ENCODE results near the gene SUMF1. TPM values are rescaled to one million over a fixed set of nuclear protein-coding genes. Genes with fewer than 3 reads are reported as not detected.

The SUMF1 gene
- total and polyA plus RNA-seq, 12 donors = 8.0 to 109 (median 39.0) TPM

DNA sequence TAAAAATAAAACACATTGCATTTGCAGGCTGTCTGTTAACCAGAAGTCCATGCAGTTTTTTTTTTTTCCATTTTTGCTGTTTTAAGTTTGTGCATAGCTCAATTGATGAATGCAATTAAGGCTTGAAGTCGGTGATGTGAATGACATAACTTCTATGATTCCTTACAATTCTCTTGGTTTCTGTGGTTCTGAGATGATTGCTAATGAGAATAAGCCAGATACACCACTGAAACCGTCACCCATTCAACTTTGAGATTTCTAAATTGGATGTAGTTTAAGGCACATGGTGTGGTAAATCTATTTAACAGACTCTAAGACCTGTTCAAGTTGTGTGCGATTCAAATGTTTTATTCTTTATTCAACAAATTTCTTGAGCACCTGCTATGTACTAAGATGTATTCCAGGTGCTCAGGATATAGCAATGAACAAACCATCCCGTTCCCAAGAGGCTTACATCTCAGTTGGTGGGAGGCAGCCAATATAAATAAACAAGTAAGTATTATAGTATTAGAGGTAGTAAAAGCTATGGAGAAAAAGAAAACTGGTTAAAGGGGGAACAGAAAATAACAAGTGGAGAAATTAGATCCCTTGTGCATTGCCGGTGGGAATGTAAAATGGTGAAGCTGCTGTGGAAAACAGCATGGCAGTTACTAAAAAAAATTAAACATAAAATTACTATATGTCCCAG lies 30.1 kb upstream of the SUMF1 start:
- intact Hi-C loops (cut with DNase I) = loop anchor here (10.0 kb wide), 2 partner anchors 78 to 138 kb away; no protein-coding TSS in a partner anchor
- no peaks in the 10 kb centered on the region for H3K9me3 ChIP-seq (replicated peaks in 1 of 3)

DNA sequence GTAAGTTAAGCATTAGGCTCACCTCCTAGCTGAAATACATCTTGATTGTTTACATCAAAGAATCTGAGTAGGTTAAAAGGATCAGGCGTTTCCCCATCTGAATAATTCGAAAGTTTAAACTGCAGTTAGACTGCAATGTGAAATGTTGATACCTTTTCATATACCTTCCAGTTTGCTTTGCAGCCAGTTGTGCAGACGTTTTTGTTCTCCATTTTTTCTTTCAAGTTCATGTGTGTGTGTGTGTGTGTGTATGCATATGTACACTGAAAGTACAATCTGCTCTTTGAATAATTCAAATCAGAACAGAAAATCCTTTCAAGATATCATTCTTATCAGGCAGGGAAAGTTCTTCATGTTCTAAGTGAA lies 29.0 kb upstream of the SUMF1 start:
- H3K4me1 ChIP-seq (replicated peaks in 1 of 2) = peaks cover 8 to 40% of the 10 kb centered on the region in 2 donors
- H3K27me3 ChIP-seq = no peaks in the 10 kb centered on the region
- intact Hi-C loops (cut with DNase I) = loop anchor here (10.0 kb wide), 2 partner anchors 79 to 139 kb away; no protein-coding TSS in a partner anchor
- peak overlapping the region in 1 of 5 donors; percentile 53 for H3K27ac ChIP-seq
- TF ChIP-seq, protein P1, sequence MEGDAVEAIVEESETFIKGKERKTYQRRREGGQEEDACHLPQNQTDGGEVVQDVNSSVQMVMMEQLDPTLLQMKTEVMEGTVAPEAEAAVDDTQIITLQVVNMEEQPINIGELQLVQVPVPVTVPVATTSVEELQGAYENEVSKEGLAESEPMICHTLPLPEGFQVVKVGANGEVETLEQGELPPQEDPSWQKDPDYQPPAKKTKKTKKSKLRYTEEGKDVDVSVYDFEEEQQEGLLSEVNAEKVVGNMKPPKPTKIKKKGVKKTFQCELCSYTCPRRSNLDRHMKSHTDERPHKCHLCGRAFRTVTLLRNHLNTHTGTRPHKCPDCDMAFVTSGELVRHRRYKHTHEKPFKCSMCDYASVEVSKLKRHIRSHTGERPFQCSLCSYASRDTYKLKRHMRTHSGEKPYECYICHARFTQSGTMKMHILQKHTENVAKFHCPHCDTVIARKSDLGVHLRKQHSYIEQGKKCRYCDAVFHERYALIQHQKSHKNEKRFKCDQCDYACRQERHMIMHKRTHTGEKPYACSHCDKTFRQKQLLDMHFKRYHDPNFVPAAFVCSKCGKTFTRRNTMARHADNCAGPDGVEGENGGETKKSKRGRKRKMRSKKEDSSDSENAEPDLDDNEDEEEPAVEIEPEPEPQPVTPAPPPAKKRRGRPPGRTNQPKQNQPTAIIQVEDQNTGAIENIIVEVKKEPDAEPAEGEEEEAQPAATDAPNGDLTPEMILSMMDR (IDR thresholded peaks at IDR 0.05) = no peak
- TF ChIP-seq POLR2A (IDR thresholded peaks at IDR 0.05) = no peak
- no peaks in the 10 kb centered on the region for H3K36me3 ChIP-seq (replicated peaks in 1 of 2)
- DNase-seq = no peak
- 57 to 69% (median 61%) methylated on average over 3 of the region's 3 CpGs for WGBS, 4 donors
- no peak overlapping the region for H3K4me3 ChIP-seq
- no peaks in the 10 kb centered on the region for H3K9me3 ChIP-seq (replicated peaks in 1 of 3)

More for the DNA sequence above, 30.1 kb upstream of the SUMF1 start:
- no peak for DNase-seq
- peaks cover 8 to 32% of the 10 kb centered on the region in 2 donors for H3K4me1 ChIP-seq (replicated peaks in 1 of 2)
- no peaks in the 10 kb centered on the region for H3K27me3 ChIP-seq
- H3K36me3 ChIP-seq (replicated peaks in 1 of 2) = no peaks in the 10 kb centered on the region
- H3K27ac ChIP-seq = no peak overlapping the region
- no peak overlapping the region for H3K4me3 ChIP-seq
- WGBS, 4 donors = 73 to 84% (median 75%) methylated on average over 5 of the region's 5 CpGs
- TF ChIP-seq POLR2A (IDR thresholded peaks at IDR 0.05) = no peak
- TF ChIP-seq, protein P1 (IDR thresholded peaks at IDR 0.05) = no peak

DNA sequence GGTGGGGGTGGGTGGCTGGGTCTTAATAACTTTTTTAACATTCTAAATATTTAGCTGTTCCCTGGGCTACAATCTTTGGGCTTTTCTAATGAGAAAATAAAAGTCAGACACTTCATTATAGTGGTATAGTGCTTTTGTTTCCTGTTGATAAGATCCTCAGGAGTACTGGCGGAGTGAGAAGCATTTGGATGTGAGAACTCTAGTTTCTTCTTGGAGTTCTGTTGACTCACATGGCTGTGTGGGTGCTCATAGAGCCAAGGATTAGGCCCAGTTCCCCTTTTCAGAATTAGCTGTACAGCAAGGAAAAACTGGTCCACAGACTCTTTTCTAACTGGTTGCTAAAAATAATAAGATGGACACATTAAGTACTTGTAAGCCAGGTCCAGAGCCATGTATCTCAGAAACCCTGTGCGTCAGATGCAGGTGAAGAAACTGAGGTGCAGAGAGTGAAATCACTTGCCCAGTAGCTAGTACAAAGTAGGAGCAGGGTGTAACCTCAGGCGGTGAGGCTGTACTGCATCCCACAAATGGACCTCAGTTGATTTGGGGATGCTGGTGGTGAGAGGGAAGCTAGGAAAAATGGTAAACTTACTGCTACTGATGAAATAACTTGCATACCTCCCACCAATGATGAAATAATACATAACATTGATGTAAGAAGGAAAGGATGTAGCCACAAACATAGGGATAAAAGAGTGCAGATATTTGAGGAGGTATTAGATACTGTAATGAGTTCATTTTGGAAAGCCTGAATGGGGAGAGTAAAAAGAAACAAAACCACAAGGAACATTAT lies 28.4 kb upstream of the SUMF1 start:
- peaks cover 8 to 41% of the 10 kb centered on the region in 2 donors for H3K4me1 ChIP-seq (replicated peaks in 1 of 2)

DNA sequence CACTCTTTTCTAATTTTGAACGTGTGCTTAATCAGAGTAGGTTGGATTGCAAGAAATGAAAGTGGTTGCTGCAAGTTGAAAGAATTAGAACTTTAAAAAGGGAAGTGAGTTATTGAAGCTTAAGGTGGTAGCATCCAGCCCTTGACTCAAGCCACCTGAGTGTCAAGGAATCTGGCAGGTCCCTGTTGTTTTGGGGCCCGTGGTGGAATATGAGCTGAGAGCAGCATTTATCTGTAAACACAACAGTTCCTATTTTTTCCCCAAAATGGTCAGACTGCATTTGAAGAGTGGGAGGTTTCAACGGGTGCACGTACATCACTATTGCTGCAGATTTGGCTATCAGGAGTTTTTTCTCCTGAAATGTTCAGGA lies 27.8 kb upstream of the SUMF1 start:
- 16 to 34% (median 26%) methylated on average over 4 of the region's 4 CpGs for WGBS, 4 donors
- Histone ChIP-seq H3K36me3 (replicated peaks in 1 of 2) (no peaks in the 10 kb centered on the region), H3K4me3 (peak overlapping the region in 2 of 4 donors; percentile 77 to 81), H3K9me3 (replicated peaks in 1 of 3) (no peaks in the 10 kb centered on the region), H3K27me3 (no peaks in the 10 kb centered on the region), H3K4me1 (replicated peaks in 1 of 2) (peaks cover 8 to 47% of the 10 kb centered on the region in 2 donors), H3K27ac (peak overlapping the region in 4 of 5 donors; percentile 7 to 56 (median 42))
- intact Hi-C loops (cut with DNase I) = loop anchor here (10.0 kb wide), 2 partner anchors 80 to 140 kb away; no protein-coding TSS in a partner anchor
- DNase-seq = no peak
- TF ChIP-seq, protein P1 (IDR thresholded peaks at IDR 0.05) = no peak
- TF ChIP-seq POLR2A (IDR thresholded peaks at IDR 0.05) = no peak

More for the DNA sequence above, 28.4 kb upstream of the SUMF1 start:
- H3K27me3 ChIP-seq = no peaks in the 10 kb centered on the region
- peak overlapping the region in 1 of 4 donors; percentile 77 for H3K4me3 ChIP-seq
- WGBS, 4 donors = 54 to 72% (median 64%) methylated on average over 3 of the region's 3 CpGs
- no peak for DNase-seq
- peak overlapping the region in 2 of 5 donors; percentile 53 to 56 for H3K27ac ChIP-seq
- intact Hi-C loops (cut with DNase I) = loop anchor here (10.0 kb wide), 2 partner anchors 79 to 139 kb away; no protein-coding TSS in a partner anchor
- H3K9me3 ChIP-seq (replicated peaks in 1 of 3) = no peaks in the 10 kb centered on the region
- no peak for TF ChIP-seq POLR2A (IDR thresholded peaks at IDR 0.05)
- H3K36me3 ChIP-seq (replicated peaks in 1 of 2) = no peaks in the 10 kb centered on the region

All from adrenal gland (tissue), 12 donors.